ENCODE results near the gene RAB37.

Gene RAB37, protein sequence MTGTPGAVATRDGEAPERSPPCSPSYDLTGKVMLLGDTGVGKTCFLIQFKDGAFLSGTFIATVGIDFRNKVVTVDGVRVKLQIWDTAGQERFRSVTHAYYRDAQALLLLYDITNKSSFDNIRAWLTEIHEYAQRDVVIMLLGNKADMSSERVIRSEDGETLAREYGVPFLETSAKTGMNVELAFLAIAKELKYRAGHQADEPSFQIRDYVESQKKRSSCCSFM

GRCh38 chr17:74736513-74737298, at the start of gene RAB37:
RAB37 (plus strand) TSS chr17:74737256; CDS start chr17:74737273, 17 bp downstream.
- DNase-seq: peak; percentile 44

- DNase-seq: no peak
These were observed 49.2 kb upstream of the RAB37 start for GRCh38 chr17:74687886-74688285.

DNA sequence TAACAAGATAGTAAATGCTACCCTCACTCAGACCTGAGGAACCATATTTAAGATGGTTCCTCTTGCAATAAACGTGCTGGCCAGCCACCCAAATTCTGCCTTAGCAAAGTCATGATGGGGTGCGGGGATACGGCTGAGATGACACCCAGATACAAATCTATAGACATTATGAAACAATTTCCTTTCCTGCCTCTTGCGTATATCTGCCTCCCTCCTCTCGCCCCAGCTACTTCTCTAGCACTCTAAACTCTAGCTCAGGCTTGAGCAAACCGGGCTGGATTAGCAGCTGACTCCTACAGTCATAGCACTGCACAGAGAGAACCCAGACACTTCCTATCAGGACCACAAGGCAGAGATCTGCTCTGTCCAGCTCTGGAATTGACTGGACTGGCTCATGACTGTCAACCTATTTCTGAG, 46.6 kb upstream of the RAB37 start:
- peak; percentile 49 for DNase-seq

DNA sequence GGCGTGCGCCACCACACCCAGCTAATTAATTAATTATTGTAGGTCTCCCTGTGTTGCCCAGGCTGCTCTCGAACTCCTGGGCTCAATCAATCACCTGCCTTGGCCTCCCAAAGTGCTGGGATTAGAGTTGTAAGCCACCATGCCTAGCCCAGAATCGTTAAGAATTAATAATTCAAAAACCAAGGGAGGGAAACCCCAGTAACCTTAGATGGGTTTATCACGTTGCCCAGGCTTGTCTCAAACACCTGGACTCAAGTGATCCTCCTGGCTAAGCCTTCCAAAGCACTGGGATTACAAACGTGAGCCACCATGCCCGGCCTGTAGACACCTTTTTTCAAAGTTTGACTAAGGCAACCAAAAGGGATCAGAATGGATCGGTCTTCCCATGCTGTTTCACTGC, 45.9 kb upstream of the RAB37 start:
- DNase-seq: no peak

DNA sequence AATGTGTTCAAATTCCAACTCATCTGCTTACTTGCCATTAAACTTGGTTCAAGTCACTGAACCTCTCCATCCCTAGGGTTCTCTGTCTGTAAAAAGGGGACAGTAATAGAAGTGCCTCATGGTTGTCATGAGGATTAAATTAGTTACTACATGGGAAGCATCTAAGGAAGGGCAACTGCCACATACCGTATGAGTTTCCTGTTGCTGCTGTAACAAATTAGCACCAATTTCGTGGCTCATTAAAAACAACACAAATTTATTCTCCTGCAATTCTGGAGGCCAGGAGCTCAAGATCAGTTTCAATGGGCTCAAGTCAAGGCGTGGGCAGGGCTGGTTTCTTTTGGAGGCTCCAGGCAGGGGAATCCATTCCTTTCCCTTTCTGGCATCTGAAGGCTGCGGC, 43.0 kb upstream of the RAB37 start:
- no peak for DNase-seq

- DNase-seq: no peak
These were observed 41.4 kb upstream of the RAB37 start for GRCh38 chr17:74695629-74696028.

GRCh38 chr17:74697515-74697914, 39.5 kb upstream of the RAB37 start:
- DNase-seq: no peak

DNA sequence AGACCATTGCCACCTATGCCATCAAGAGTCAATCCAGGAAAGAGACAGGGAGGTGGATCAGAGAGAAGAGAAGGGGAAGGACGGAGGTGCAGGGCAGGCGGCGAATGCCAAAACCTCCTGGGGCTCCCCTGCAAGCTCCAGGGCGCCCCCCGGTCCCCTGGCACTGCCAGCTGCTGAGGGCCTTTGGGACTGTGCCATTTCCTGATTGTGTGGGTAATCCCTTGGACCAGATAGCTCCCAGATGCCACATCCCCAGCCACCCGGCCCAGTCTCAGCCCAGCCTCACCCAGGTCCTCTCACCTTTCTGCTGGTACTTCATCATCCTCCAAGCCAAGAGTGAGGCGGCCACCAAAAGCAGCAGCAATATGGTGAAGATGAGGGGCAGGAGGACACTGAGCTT, 39.0 kb upstream of the RAB37 start:
- no peak for DNase-seq

DNA sequence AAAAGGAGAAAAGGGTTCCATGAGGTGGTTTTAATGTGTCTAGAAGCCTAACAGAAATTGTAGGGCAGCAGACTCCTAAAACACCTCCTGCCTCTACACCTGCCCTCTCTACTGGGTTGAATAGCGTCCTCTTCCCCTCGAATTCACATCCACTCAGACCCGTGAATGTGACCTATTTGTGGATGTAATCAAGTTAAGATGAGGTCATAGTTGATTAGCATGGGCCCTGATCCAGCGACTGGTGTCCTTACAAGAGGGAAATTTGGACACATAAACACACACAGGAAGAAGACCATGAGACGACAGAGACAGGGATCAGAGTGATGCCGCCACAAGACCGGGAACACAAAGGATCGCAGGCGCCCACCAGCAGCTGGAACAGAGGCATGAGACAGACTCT, 37.8 kb upstream of the RAB37 start:
- DNase-seq: no peak

DNA sequence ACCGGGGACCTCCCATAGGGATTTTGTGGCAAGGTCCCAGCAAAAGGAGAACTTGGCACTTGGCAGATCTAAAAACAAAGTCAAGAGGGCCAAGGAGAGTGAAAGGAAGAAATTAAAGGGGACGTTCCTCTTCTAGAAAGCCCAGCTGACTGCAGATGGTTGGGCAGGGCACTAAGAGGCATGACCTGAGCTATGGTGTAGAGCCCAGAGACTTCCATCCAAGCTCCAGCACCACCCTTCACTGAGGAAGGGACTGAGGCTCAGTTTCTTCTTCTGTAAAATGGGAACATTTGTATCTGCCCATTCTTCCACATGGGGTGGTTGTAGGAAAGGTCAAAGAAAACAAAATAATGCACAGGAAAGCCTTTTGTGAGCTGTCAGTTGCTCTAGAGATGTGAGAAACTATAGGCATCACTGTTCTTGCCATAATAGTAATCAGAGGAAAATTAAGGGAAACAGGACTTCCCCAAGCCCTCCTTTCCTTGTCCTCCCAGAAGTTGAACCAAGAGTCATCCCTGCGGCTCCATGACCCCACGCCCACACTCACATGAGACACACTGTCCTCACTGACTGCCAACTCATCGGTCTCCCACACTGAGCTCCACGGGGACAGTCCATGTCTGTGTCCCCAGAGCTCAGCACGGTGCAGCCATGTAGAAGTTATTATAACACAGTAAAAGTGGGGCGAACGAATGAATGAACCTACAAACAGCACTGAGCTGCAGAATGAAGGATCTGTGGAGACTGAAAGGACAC, 34.8 kb upstream of the RAB37 start:
- DNase-seq: no peak

DNA sequence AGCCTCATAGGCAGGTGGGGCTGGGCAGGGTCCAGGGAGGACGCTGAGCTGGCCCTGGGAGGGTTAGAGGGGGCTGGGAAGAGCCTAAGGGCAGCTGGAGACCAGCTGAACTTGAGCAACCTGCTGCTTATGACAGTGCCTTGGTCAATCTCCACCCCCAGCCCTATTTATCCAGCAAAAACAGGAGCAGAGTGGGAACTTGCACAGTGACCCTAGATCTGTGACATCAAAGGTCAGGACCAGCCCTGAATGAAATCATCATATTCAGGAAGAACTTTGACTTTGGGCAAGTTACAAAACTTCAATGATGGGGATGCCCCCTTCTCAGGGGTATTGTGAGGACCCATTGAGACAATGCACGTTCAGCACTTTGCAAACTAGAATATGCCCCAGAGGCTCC, 33.7 kb upstream of the RAB37 start:
- DNase-seq: no peak

GRCh38 chr17:74704544-74704943, 32.5 kb upstream of the RAB37 start:
- DNase-seq: no peak

DNA sequence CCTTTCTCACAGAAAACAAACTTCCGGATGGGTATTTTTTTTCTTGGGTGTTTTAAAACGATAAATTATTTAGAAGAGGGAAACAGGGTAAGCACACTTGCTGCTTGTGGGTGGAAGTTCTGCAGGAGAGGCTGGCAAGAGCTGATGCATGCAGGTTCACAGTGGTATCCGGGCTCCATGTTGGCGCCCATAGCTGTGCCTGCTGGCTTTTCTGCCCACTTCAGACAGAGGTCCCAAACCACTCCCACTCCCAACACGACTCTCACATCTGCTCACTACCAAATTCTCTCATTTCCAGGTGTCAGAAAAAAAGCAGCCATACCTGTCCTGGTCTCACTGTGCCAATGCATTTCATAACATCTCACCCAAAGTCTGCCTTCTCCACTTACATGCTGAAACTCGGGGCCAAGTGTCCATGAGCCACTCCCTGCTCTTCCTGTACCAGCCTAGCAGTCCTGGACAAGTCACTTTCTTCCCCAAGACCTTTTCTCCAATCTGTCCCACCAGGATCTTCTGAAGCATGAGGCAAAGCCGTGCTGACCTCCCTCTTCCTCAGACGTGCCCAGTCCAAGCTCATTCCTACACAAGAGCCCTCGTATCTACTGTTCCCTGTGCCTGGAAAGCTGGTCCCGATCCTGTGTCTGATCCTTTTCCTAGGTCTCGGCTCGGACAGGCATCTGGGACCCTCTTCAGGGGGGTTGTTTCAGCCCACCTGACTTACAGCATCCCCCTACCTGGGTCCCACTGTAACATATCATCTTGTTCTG, 25.8 kb upstream of the RAB37 start:
- DNase-seq: no peak

DNA sequence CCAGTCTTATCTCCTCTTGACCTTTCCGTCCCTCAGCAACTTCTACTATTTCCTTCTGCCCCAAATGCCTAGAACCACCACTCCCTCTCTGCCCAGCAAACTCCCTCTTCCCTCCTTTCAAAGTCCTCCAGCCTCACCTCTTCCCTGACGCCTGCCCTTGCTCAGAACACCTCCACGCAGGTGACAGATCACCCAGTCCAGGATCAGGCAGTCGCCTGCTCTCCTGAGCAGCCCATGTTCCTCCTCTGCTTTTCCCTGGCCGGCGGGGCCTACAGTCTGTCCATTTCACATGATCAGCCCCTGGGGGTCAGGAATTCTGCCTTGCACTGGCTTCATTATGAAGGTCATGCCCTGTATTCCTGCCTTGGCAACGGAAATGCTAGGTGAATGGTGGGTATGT, 24.8 kb upstream of the RAB37 start:
- no peak for DNase-seq

GRCh38 chr17:74712756-74713155, 24.3 kb upstream of the RAB37 start, which contains the start of gene CD300LF:
CD300LF (minus strand) TSS chr17:74712923; CDS start chr17:74712866, 57 bp downstream.
- DNase-seq: no peak

- no peak for DNase-seq
These were observed 23.8 kb upstream of the RAB37 start for GRCh38 chr17:74713171-74713755.

- DNase-seq: no peak
These were observed 21.9 kb upstream of the RAB37 start for GRCh38 chr17:74715144-74715543.

- no peak for DNase-seq
These were observed 16.6 kb upstream of the RAB37 start for GRCh38 chr17:74720506-74720905.

- DNase-seq: no peak
These were observed 14.3 kb upstream of the RAB37 start for GRCh38 chr17:74722782-74723181.

GRCh38 chr17:74723891-74724290, 13.2 kb upstream of the RAB37 start:
- DNase-seq: no peak

DNA sequence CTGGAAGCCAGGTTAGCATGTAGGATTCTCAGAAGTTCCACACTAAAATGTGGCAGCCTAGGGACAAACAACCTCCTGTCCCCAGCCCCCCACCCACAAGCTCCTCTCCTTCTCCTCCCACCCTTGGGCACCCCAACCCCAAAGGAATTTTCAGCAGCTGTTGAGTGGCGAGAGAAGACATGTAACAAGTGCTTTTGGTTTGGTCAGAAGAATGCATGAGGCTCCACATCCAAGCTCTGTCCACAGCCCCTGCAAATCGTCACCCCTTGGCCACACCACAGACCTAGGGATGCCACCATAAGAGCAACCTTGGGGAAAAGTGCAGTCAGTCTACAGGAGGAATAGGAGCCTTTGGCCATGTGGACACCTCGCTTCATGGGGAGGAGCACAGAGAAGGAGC, 11.9 kb upstream of the RAB37 start:
- no peak for DNase-seq

DNA sequence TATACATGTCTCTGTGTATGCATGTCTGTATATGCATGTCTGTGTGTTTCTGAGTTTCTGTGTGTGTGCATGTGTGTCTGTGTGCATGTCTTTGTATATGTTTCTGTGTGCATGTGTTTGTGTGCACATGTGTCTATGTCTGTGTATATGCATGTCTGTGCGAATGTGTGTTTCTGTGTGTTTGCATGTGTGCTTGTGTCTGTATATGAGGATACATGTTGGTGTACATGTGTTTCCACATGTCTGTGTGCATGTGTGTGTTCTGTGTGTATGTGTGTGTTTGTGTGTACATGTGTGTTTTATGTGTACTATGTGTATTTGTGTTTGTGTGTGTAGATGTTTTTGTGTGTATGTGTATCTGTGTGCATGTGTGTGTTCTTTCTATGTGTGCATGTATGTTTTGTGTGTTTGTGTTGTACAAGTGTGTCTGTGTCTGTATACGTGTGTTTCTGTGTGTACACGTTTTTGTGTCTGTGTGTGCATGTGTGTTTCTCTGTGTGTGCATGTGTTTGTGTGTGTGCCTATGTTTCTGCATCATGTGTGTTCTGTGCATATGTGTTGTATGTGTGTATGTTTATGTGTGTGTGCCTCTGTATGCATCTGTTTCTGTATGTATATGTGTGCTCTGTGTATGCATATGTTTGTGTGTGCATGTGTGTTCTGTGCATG, 8.9 kb upstream of the RAB37 start:
- no peak for DNase-seq
